PC-9 (cell line): ENCODE measurements around the gene EP400.

Experiments
- CTCF ChIP-seq: fragments of 200-600 bp; sonication (generic); conservative IDR thresholded peaks from 2 replicates; pipeline ENCODE4 v1.6.1; 2017; ENCODE audit warnings: mixed run types, antibody characterized with exemption, mild to moderate bottlenecking, moderate library complexity
- EZH2 ChIP-seq: fragments of 200-600 bp; sonication (generic); IDR thresholded peaks from 2 replicates; pipeline ENCODE4 v1.8.0; 2017; ENCODE audit warnings: antibody characterized with exemption, low read depth

GRCh38 chr12:131901431-131902331 lies 48.1 kb upstream of the EP400 start:
- TF ChIP-seq CTCF: no peak
- no peak for TF ChIP-seq EZH2
